Lower leg skin (tissue), 4 donors: ENCODE results near the gene RABEPK. TPM values are rescaled to one million over a fixed set of nuclear protein-coding genes. Genes with fewer than 3 reads are reported as not detected.

Experiments used
- DNase-seq, 2 donors: peaks; one replicate each; pipeline ENCODE4 v3.0.0-alpha.2; 2019; ENCODE audit warnings: low spot score in 2 of 2
- H3K4me3 ChIP-seq: fragments of 200-600 bp; sonication (generic); 2 replicates; pipeline ENCODE4 v1.5.1; 2017; ENCODE audit warnings: mild to moderate bottlenecking, low read depth; ENCODE audit not compliant: poor library complexity, severe bottlenecking
- POLR2A ChIP-seq, 2 donors: fragments of 450-650 bp; IDR thresholded peaks; one replicate each; pipeline ENCODE4 v1.6.1; 2016 to 2017; ENCODE audit warnings: antibody characterized with exemption in 2 of 2, mild to moderate bottlenecking in 1 of 2, moderate library complexity in 1 of 2
- WGBS, 2 donors: methylation state at CpG; one replicate each; pipeline ENCODE4 v1.1.5; 2018; 5-methylcytosine and 5-hydroxymethylcytosine counted together
- intact Hi-C: fragments of 100-400 bp; cut with DNase I; formaldehyde crosslinking; loops from one replicate; pipeline ENCODE4 v1.15.0; 2023; ENCODE audit warnings: low total_unique reads
- total RNA-seq, 4 donors: library from RNA; depleted of rRNA; stranded (reverse); fragments of >200 nt; gene quantifications; one replicate each; pipeline ENCODE4 v1.1.0, GENCODE V29; 2016
- TF ChIP-seq, protein P1 (sequence below), 3 donors: fragments of 450-650 bp; IDR thresholded peaks; one replicate each; pipeline ENCODE4 v1.5.1; 2016; ENCODE audit warnings: antibody characterized with exemption in 3 of 3, mild to moderate bottlenecking in 3 of 3, moderate library complexity in 2 of 3

Gene RABEPK
- total RNA-seq, 4 donors from 2014 or later, result 12.3 to 17.9 (median 14.1) TPM

DNA sequence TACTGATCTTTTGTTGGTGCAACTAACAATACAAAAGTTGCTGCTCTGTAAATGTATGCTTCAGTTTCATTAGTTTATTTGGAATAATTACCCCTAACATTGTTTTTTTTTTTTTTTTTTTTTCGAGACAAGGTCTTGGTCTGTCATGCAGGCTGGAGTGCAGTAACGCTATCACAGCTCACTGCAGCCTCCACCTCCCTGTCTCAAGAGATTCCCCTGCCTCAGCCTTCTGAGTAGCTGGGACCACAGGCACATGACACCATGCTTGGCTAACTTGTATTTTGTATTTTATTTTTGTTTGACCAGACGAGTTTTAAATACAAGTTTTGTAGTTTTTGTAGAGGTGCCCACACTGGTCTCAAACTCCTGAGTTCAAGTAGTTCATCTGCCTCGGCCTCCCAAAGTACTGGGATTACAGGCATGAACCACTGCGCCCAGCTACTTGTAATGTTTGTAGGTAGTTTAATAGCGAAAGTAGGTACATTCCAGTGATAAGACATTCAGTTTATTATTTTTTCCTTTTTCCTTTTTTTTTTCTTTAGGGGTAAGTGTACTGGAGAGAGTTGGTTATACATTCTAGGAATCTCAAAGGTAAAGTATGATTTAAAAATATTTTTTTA, 68.2 kb downstream of the RABEPK start:
- WGBS, 2 donors, result 63 to 72% methylated on average over 6 of the region's 6 CpGs
- intact Hi-C loops, result no loop called here

DNA sequence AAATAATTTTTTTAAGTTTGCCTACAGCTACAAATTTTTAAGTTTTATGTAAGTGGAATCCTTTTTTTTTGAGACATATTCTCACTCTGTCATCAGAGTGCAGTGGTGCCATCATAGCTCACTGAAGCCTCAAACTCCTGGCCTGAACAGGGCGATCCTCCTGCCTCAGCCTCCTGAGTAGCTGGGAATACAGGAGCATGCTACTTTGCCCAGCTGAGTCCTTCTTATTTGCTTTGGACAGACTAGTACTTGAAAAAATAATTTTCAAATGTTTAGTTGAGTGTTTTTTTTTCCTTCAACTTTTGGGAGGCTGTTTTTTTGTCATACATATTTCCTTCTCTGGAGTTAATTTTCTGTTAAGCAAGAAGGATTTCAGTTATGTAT, 68.7 kb downstream of the RABEPK start:
- TF ChIP-seq, protein P1, sequence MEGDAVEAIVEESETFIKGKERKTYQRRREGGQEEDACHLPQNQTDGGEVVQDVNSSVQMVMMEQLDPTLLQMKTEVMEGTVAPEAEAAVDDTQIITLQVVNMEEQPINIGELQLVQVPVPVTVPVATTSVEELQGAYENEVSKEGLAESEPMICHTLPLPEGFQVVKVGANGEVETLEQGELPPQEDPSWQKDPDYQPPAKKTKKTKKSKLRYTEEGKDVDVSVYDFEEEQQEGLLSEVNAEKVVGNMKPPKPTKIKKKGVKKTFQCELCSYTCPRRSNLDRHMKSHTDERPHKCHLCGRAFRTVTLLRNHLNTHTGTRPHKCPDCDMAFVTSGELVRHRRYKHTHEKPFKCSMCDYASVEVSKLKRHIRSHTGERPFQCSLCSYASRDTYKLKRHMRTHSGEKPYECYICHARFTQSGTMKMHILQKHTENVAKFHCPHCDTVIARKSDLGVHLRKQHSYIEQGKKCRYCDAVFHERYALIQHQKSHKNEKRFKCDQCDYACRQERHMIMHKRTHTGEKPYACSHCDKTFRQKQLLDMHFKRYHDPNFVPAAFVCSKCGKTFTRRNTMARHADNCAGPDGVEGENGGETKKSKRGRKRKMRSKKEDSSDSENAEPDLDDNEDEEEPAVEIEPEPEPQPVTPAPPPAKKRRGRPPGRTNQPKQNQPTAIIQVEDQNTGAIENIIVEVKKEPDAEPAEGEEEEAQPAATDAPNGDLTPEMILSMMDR (IDR thresholded peaks at IDR 0.05), result no peak
- TF ChIP-seq POLR2A (IDR thresholded peaks at IDR 0.05), result no peak
- DNase-seq, result no peak
- no peak overlapping the region for H3K4me3 ChIP-seq
- intact Hi-C loops, result no loop called here
- WGBS, 2 donors, result 94 to 97% methylated on average over 1 of the region's 1 CpG

More for the DNA sequence above, 68.2 kb downstream of the RABEPK start:
- DNase-seq, result no peak
- no peak overlapping the region for H3K4me3 ChIP-seq
- no peak for TF ChIP-seq POLR2A (IDR thresholded peaks at IDR 0.05)
- TF ChIP-seq, protein P1 (IDR thresholded peaks at IDR 0.05), result no peak

DNA sequence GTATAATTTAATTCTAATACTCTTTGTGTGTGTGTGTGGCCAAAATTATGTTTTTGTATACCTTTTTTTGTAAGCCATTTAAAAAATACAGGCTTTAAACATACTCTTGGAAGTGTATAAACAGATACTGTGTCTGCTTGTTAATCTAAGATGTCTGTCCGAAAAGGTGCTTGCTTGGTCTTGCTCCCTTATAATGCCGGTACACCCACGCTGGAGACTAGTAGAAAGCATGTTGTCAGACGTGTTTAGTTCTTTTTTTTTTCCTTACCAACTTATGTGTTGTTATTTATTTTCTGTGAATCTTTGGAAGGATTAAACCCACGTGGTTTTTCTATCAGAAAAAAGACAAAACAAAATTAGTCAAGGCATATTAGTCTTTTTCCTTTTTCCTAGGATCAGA, 70.7 kb downstream of the RABEPK start:
- DNase-seq, result no peak
- H3K4me3 ChIP-seq, result no peak overlapping the region
- 43 to 48% methylated on average over 5 of the region's 5 CpGs for WGBS, 2 donors
- intact Hi-C loops, result no loop called here
- TF ChIP-seq POLR2A (IDR thresholded peaks at IDR 0.05), result no peak
- TF ChIP-seq, protein P1 (IDR thresholded peaks at IDR 0.05), result no peak

DNA sequence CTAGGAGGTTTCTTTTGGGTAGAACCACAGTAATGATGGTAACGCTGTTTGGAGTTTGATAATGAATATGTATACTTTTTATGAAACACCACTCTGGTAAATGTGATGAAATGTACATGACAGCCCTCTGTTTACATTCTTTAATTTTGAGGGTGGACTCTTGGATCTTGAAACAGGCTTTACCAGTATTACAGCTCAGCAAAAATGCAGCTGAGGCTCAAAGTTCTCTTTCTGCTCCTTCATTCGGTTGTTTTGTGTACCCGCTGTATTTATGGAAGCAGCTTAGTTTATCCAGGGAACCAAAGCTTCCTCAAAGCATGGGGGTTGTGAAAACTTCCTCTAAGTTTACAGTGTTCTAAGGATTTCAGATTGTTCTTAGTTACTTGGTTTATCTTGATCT, 72.4 kb downstream of the RABEPK start:
- no peak overlapping the region for H3K4me3 ChIP-seq
- WGBS, 2 donors, result 45 to 53% methylated on average over 3 of the region's 3 CpGs
- TF ChIP-seq POLR2A (IDR thresholded peaks at IDR 0.05), result no peak
- TF ChIP-seq, protein P1 (IDR thresholded peaks at IDR 0.05), result no peak
- intact Hi-C loops, result no loop called here
- no peak for DNase-seq

DNA sequence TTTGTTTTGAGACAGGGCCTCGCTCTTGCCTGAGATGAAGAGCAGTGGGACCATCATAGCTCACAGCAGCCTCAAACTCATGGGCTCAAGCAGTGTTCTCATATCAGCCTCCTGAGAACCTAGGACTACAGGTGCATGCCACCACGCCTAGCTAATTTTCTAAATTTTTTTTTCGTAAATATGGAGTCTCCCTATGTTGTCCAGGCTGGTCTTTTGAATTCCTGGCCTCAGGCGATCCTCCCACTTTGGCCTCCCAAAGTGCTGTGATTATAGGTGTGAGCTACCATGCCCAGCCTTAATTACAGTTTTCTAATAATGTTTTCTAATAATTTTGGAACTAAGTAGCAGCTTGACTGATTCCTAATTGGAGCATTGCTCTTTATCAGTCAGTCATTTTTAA, 76.4 kb downstream of the RABEPK start:
- no peak overlapping the region for H3K4me3 ChIP-seq
- intact Hi-C loops, result no loop called here
- 90 to 96% methylated on average over 4 of the region's 4 CpGs for WGBS, 2 donors

More for the DNA sequence above, 76.4 kb downstream of the RABEPK start:
- no peak for TF ChIP-seq POLR2A (IDR thresholded peaks at IDR 0.05)
- TF ChIP-seq, protein P1 (IDR thresholded peaks at IDR 0.05), result no peak
- peak in 1 of 2 donors; percentile 20 for DNase-seq
